SK-N-SH (cell line): Measurements from ENCODE around the gene IQCN. TPM values are rescaled to one million over a fixed set of nuclear protein-coding genes. Genes with fewer than 3 reads are reported as not detected.

Experiments used
- CTCF ChIA-PET: fragments of 300-600, 350-600 bp; formaldehyde crosslinking; extraction: SDS; loops from one replicate; lab custom pipeline; 2021; lab: Yijun Ruan, JAX
- POLR2A ChIA-PET: fragments of 350-600 bp; sonication (Branson Sonifier 250); formaldehyde crosslinking; extraction: SDS; loops from one replicate; lab custom pipeline; 2020; ENCODE audit warnings: antibody characterized with exemption, inconsistent platforms; lab: Yijun Ruan, JAX
- DNase-seq: peaks from one replicate; pipeline ENCODE4 v3.0.0; 2012
- H2AFZ ChIP-seq: fragments of 200-600 bp; sonication (generic); 2 replicates; pipeline ENCODE4 v1.8.1; 2016; ENCODE audit warnings: antibody characterized with exemption, mild to moderate bottlenecking, low read depth
- H3F3A ChIP-seq: fragments of 200-600 bp; sonication (generic); replicated peaks from 2 replicates; pipeline ENCODE3; 2016; ENCODE audit warnings: antibody characterized with exemption, mild to moderate bottlenecking; ENCODE audit not compliant: insufficient read depth
- H3K27ac ChIP-seq, 2 experiments: fragments of 200-500 bp in 1 of 2; fragments of 200-600 bp in 1 of 2; sonication (Bioruptor generic) in 1 of 2; sonication (generic), shearing (Covaris generic) in 1 of 2; 2 replicates each; pipeline versions ENCODE4 v1.5.1 to v1.6.1; 2014 to 2016; ENCODE audit warnings: low read depth in 2 of 2, inconsistent platforms in 1 of 2, low read length in 1 of 2, mild to moderate bottlenecking in 1 of 2, mixed read lengths in 1 of 2
- H3K27me3 ChIP-seq: fragments of 200-600 bp; sonication (generic), shearing (Covaris generic); 2 replicates; pipeline ENCODE4 v1.6.1; 2016; ENCODE audit warnings: mixed run types; ENCODE audit not compliant: insufficient read depth
- H3K36me3 ChIP-seq, 2 experiments: fragments of 200-500 bp in 1 of 2; fragments of 200-600 bp in 1 of 2; sonication (Bioruptor generic) in 1 of 2; sonication (generic) in 1 of 2; replicated peaks in 1 of 2; 2 replicates each; pipeline versions ENCODE3 to v1.5.1; 2014 to 2016; ENCODE audit warnings: low read length in 1 of 2, mild to moderate bottlenecking in 1 of 2; ENCODE audit not compliant: insufficient read depth in 2 of 2, control insufficient read depth in 1 of 2
- H3K4me1 ChIP-seq, 2 experiments: fragments of 200-500 bp in 1 of 2; fragments of 200-600 bp in 1 of 2; sonication (Bioruptor generic) in 1 of 2; sonication (generic), shearing (Covaris generic) in 1 of 2; 2 replicates each; pipeline versions ENCODE4 v1.5.1 to v1.6.1; 2014 to 2016; ENCODE audit warnings: low read depth in 1 of 2, low read length in 1 of 2, mixed run types in 1 of 2; ENCODE audit not compliant: insufficient read depth in 2 of 2, control insufficient read depth in 1 of 2
- H3K4me2 ChIP-seq: fragments of 200-600 bp; sonication (generic), shearing (Covaris generic); 2 replicates; pipeline ENCODE4 v1.6.1; 2017; ENCODE audit warnings: mixed run types
- H3K4me3 ChIP-seq, 2 experiments: fragments of 200-500 bp in 1 of 2; fragments of 200-600 bp in 1 of 2; sonication (Bioruptor generic) in 1 of 2; sonication (generic), shearing (Covaris generic) in 1 of 2; 2 replicates each; pipeline versions ENCODE4 v1.5.1 to v1.8.1; 2014 to 2016; ENCODE audit warnings: low read depth in 2 of 2, inconsistent platforms in 1 of 2, low read length in 1 of 2, mild to moderate bottlenecking in 1 of 2, mixed read lengths in 1 of 2, moderate library complexity in 1 of 2
- H3K79me2 ChIP-seq: fragments of 200-600 bp; sonication (generic); 2 replicates; pipeline ENCODE4 v1.8.1; 2017; ENCODE audit warnings: mild to moderate bottlenecking; ENCODE audit not compliant: insufficient read depth
- H3K9ac ChIP-seq: fragments of 200-600 bp; sonication (generic); 2 replicates; pipeline ENCODE4 v1.6.1; 2017; ENCODE audit warnings: mixed run types
- H3K9me2 ChIP-seq: fragments of 200-600 bp; sonication (generic); 2 replicates; pipeline ENCODE4 v1.6.1; 2017; ENCODE audit warnings: mixed run types
- H3K9me3 ChIP-seq: fragments of 200-600 bp; sonication (generic); 2 replicates; pipeline ENCODE4 v1.6.1; 2017; ENCODE audit warnings: mixed run types, mild to moderate bottlenecking, moderate library complexity
- H4K20me1 ChIP-seq: fragments of 200-600 bp; sonication (generic); 2 replicates; pipeline ENCODE4 v1.6.1; 2017; ENCODE audit warnings: mild to moderate bottlenecking, mixed run types; ENCODE audit not compliant: insufficient read depth
- NFIC ChIP-seq: IDR thresholded peaks from 2 replicates; pipeline ENCODE4 v1.4.0; 2012; ENCODE audit warnings: borderline replicate concordance
- REST ChIP-seq: IDR thresholded peaks from 2 replicates; pipeline ENCODE4 v1.6.1; 2012; ENCODE audit warnings: mild to moderate bottlenecking, low read depth, low read length, moderate library complexity
- RXRA ChIP-seq: IDR thresholded peaks from 2 replicates; pipeline ENCODE4 v1.4.0; 2012; ENCODE audit warnings: low read depth, mild to moderate bottlenecking, borderline replicate concordance
- SMC3 ChIP-seq: IDR thresholded peaks from 2 replicates; pipeline ENCODE4 v1.6.1; 2012; ENCODE audit warnings: low read depth, low read length, improper control_type of control experiment
- TEAD4 ChIP-seq: IDR thresholded peaks from 2 replicates; pipeline ENCODE4 v1.4.0; 2012; ENCODE audit warnings: mild to moderate bottlenecking, borderline replicate concordance; ENCODE audit not compliant: insufficient read depth
- USF2 ChIP-seq: fragments of 150-350 bp; IDR thresholded peaks from 2 replicates; pipeline ENCODE4 v1.6.1; 2017; ENCODE audit warnings: antibody characterized with exemption, low read length, low read depth, borderline replicate concordance
- WGBS: methylation state at CpG from one replicate; pipeline ENCODE4 v1.1.6; 2017; ENCODE audit warnings: low lambda C conversion rate; 5-methylcytosine and 5-hydroxymethylcytosine counted together
- polyA plus RNA-seq, 3 experiments: library from polyadenylated mRNA; depleted of rRNA; stranded (reverse); fragments of >200 nt; gene quantifications; 2 replicates each; pipeline ENCODE4 v1.2.3, GENCODE V29; 2012
- TF ChIP-seq, protein P1 (sequence below): IDR thresholded peaks from 2 replicates; pipeline ENCODE4; 2012
- TF ChIP-seq, protein P2 (sequence below): IDR thresholded peaks from 2 replicates; pipeline ENCODE4 v1.4.0; 2012; ENCODE audit warnings: low read depth, borderline replicate concordance
- TF ChIP-seq, protein P3 (sequence below): fragments of 200-600 bp; sonication (generic); IDR thresholded peaks from 2 replicates; pipeline ENCODE4 v1.6.1; 2017; ENCODE audit warnings: antibody characterized with exemption, mild to moderate bottlenecking, moderate library complexity
- TF ChIP-seq, protein P4 (sequence below): IDR thresholded peaks from 2 replicates; pipeline ENCODE4 v1.4.0; 2012; ENCODE audit warnings: low read depth

IQCN gene
- polyA plus RNA-seq, 1 of the 3 experiments (the other 2 are of a cell fraction) = 2.5 TPM

DNA sequence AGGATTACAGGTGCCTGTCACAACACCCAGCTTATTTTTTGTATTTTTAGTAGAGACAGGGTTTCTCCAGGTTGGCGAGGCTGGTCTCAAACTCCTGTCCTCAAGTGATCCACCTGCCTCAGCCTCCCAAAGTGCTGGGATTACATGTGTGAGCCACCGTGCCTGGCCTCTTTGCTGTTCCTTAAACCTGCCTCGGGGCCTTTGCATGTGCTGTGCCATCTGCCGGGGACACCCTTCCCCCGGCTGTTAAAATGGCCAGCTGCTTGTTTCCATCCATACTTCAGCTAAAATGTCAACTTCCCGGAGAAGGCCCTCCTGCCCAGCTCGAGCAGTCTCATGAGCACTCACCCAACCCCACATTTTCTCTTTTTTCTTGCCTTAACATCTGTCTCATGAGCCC is 29.0 kb downstream of the IQCN start (continued):
- TF ChIP-seq, protein P1, sequence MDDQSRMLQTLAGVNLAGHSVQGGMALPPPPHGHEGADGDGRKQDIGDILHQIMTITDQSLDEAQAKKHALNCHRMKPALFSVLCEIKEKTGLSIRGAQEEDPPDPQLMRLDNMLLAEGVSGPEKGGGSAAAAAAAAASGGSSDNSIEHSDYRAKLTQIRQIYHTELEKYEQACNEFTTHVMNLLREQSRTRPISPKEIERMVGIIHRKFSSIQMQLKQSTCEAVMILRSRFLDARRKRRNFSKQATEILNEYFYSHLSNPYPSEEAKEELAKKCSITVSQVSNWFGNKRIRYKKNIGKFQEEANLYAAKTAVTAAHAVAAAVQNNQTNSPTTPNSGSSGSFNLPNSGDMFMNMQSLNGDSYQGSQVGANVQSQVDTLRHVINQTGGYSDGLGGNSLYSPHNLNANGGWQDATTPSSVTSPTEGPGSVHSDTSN = no peak
- no peak for TF ChIP-seq SMC3
- TF ChIP-seq NFIC = no peak
- TF ChIP-seq, protein P2, sequence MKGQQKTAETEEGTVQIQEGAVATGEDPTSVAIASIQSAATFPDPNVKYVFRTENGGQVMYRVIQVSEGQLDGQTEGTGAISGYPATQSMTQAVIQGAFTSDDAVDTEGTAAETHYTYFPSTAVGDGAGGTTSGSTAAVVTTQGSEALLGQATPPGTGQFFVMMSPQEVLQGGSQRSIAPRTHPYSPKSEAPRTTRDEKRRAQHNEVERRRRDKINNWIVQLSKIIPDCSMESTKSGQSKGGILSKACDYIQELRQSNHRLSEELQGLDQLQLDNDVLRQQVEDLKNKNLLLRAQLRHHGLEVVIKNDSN = no peak
- no peak for TF ChIP-seq TEAD4
- no peak for TF ChIP-seq RXRA
- TF ChIP-seq USF2 = no peak

- ChIA-PET CTCF (interaction anchor here (0.7 to 5.4 kb wide), 4 partner anchors 10 to 126 kb away, joined by 3 to 46 read pairs (median 4); a partner anchor contains a TSS), POLR2A (no interaction called here)
- no peaks in the 10 kb centered on the region for H3F3A ChIP-seq
- H4K20me1 ChIP-seq = no peaks in the 10 kb centered on the region
- H3K9me3 ChIP-seq = no peaks in the 10 kb centered on the region
- H3K36me3 ChIP-seq = no peaks in the 10 kb centered on the region
- no peak overlapping the region for H3K4me3 ChIP-seq
- DNase-seq = no peak
- WGBS = 34% methylated on average over 12 of the region's 12 CpGs
- H3K4me2 ChIP-seq = no peak overlapping the region
- H3K9ac ChIP-seq = no peak overlapping the region
- no peaks in the 10 kb centered on the region for H3K4me1 ChIP-seq
- H3K27me3 ChIP-seq = no peaks in the 10 kb centered on the region
- no peak overlapping the region for H2AFZ ChIP-seq
- no peak overlapping the region for H3K27ac ChIP-seq
- H3K79me2 ChIP-seq = no peaks in the 10 kb centered on the region
- TF ChIP-seq, protein P3, sequence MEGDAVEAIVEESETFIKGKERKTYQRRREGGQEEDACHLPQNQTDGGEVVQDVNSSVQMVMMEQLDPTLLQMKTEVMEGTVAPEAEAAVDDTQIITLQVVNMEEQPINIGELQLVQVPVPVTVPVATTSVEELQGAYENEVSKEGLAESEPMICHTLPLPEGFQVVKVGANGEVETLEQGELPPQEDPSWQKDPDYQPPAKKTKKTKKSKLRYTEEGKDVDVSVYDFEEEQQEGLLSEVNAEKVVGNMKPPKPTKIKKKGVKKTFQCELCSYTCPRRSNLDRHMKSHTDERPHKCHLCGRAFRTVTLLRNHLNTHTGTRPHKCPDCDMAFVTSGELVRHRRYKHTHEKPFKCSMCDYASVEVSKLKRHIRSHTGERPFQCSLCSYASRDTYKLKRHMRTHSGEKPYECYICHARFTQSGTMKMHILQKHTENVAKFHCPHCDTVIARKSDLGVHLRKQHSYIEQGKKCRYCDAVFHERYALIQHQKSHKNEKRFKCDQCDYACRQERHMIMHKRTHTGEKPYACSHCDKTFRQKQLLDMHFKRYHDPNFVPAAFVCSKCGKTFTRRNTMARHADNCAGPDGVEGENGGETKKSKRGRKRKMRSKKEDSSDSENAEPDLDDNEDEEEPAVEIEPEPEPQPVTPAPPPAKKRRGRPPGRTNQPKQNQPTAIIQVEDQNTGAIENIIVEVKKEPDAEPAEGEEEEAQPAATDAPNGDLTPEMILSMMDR = no peak
- peak; percentile 96 for TF ChIP-seq REST
- TF ChIP-seq, protein P4, sequence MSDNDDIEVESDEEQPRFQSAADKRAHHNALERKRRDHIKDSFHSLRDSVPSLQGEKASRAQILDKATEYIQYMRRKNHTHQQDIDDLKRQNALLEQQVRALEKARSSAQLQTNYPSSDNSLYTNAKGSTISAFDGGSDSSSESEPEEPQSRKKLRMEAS = peak; percentile 54
- TF ChIP-seq, all 33 proteins: peak for 2
- H3K9me2 ChIP-seq = no peaks in the 10 kb centered on the region
These were observed 34.9 kb downstream of the IQCN start for GRCh38 chr19:18239303-18239702.
